PC-9 (cell line): Measurements from ENCODE around the gene KNCN.

Source experiments
- EZH2 ChIP-seq: fragments of 200-600 bp; sonication (generic); IDR thresholded peaks from 2 replicates; pipeline ENCODE4 v1.8.0; 2017; ENCODE audit warnings: antibody characterized with exemption, low read depth
- TF ChIP-seq, protein P1 (sequence below): fragments of 200-600 bp; sonication (generic); conservative IDR thresholded peaks from 2 replicates; pipeline ENCODE4 v1.6.1; 2017; ENCODE audit warnings: mixed run types, antibody characterized with exemption, mild to moderate bottlenecking, moderate library complexity

DNA sequence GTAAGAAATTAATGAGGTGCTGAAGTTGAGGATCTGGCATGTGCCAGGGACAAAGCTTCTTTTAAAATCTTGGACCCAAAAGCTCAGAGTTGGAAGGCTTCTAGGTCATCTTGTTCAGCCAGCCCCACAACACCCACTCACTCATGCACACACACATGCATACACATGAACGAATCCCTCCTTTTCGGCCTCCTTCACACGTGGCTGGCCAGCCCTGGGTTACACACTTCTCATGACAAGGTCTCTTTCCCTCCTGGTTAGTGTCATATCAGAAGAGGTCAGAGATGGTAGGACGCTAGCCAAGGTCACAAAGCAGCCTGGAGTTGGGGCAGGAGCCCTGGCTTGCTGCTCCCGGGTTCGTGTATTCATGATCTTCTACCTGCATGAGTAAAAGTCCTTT, 54.9 kb downstream of the KNCN start:
- TF ChIP-seq, protein P1, sequence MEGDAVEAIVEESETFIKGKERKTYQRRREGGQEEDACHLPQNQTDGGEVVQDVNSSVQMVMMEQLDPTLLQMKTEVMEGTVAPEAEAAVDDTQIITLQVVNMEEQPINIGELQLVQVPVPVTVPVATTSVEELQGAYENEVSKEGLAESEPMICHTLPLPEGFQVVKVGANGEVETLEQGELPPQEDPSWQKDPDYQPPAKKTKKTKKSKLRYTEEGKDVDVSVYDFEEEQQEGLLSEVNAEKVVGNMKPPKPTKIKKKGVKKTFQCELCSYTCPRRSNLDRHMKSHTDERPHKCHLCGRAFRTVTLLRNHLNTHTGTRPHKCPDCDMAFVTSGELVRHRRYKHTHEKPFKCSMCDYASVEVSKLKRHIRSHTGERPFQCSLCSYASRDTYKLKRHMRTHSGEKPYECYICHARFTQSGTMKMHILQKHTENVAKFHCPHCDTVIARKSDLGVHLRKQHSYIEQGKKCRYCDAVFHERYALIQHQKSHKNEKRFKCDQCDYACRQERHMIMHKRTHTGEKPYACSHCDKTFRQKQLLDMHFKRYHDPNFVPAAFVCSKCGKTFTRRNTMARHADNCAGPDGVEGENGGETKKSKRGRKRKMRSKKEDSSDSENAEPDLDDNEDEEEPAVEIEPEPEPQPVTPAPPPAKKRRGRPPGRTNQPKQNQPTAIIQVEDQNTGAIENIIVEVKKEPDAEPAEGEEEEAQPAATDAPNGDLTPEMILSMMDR, result no peak
- no peak for TF ChIP-seq EZH2
